Gastrocnemius medialis (tissue), 4 donors: ENCODE results near the gene VCX2.

Experiments used
- CTCF ChIP-seq, 5 experiments: fragments of 450-650 bp in 3 of 5; fragments of 200-600 bp in 2 of 5; sonication (generic) in 2 of 5; IDR thresholded peaks in 4 of 5; conservative IDR thresholded peaks in 1 of 5; 1 replicate in 4 of 5; 2 replicates in 1 of 5; pipeline ENCODE4 v1.5.1; 2016 to 2019; ENCODE audit warnings: antibody characterized with exemption in 5 of 5, mild to moderate bottlenecking in 3 of 5, moderate library complexity in 3 of 5
- POLR2A ChIP-seq, 2 donors: fragments of 450-650 bp; IDR thresholded peaks; one replicate each; pipeline ENCODE4 v1.6.1; 2017; ENCODE audit warnings: antibody characterized with exemption in 2 of 2, mild to moderate bottlenecking in 2 of 2, moderate library complexity in 2 of 2

DNA sequence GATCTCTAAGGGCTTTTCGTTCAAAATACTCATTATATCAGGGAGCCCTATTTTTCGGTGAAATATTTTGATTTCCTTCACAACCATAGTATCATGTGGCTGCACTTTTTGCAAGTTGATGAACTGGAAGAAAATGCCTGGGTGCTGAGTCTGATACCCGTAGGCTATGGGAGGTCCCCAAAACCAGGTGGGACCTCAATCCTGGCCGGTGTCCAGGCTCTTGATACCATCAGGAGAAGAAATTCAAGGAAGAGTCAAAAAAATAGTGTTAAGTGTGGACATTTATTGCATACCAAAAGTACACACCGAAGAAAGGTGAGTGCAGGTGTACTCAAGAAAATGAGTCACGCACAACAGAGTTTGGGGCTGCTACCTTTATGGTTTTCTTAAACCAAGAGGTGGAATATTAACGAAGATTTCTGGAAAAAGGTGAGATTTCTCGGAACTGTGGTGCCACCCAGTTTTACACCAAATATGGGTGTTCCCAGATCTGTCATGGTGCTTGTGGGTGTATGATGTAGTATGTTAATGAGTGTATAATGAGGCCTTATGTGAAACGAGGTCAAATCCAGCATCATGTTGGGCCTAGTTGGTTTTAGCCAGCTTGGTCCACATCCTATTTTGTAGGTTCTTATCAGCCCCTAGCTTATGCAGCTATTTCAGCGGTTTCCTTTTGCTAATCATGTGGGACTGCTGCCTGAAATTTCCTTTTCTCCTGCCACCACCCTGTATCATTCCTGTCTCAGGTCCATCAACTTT lies 29.9 kb downstream of the VCX2 start:
- no peak for TF ChIP-seq CTCF (IDR thresholded peaks at IDR 0.05 in 4 of 5, conservative IDR thresholded peaks at IDR 0.05 in 1 of 5)
- no peak for TF ChIP-seq POLR2A (IDR thresholded peaks at IDR 0.05)
